ENCODE results near the gene RARRES2. TPM values are rescaled to one million over a fixed set of nuclear protein-coding genes. Genes with fewer than 3 reads are reported as not detected.

RARRES2 gene
- polyA plus RNA-seq, 1 of the 3 experiments (the other 2 are of a cell fraction): 0.43 TPM

DNA sequence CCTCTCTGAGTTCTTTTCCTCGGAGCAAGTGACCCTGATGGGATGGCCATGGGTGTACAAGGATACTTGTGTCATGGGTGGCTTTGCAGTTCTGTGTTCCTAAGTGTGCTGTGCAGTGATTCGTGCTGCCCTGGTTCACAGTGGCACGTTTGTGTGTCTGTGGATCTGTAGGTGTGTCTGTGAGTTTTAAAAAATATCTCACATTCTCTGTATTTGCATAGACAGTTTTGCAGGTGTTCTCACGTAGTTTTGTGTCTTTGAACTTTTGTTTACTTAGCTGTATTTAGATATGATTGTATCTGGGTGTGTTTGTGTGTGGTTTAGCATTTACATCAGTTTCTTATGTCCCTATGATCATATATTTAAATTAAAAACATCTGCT lies 41.4 kb upstream of the RARRES2 start:
- CTCF ChIA-PET: interaction anchor here (1.0 kb wide), 1 partner anchor 19 kb away, joined by 3 read pairs; no protein-coding TSS in a partner anchor
- WGBS (ENCODE audit: low lambda C conversion rate): 67% methylated on average over 4 of the region's 4 CpGs
- H3K27me3 ChIP-seq (ENCODE audit: insufficient read depth): no peaks in the 10 kb centered on the region
- peaks cover 0 to 65% of the 10 kb centered on the region in 2 experiments; a peak in 2 of 4 replicates for H3K4me1 ChIP-seq (ENCODE audit: control insufficient read depth in 1 of 2, insufficient read depth in 2 of 2, low read depth in 1 of 2, low read length in 1 of 2)
- peaks cover 7% of the 10 kb centered on the region for H3F3A ChIP-seq (replicated peaks; ENCODE audit: insufficient read depth)
- peaks cover 44% of the 10 kb centered on the region; the same call in 1 of the 2 replicates for H3K79me2 ChIP-seq (ENCODE audit: insufficient read depth)
- H3K9me2 ChIP-seq: no peaks in the 10 kb centered on the region
- no peak overlapping the region for H3K9ac ChIP-seq
- H2AFZ ChIP-seq (ENCODE audit: low read depth): no peak overlapping the region
- TF ChIP-seq, protein P1, sequence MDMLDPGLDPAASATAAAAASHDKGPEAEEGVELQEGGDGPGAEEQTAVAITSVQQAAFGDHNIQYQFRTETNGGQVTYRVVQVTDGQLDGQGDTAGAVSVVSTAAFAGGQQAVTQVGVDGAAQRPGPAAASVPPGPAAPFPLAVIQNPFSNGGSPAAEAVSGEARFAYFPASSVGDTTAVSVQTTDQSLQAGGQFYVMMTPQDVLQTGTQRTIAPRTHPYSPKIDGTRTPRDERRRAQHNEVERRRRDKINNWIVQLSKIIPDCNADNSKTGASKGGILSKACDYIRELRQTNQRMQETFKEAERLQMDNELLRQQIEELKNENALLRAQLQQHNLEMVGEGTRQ (IDR thresholded peaks at IDR 0.05; ENCODE audit: borderline replicate concordance, low read depth, low read length): no peak
- no peak for TF ChIP-seq TAF1 (IDR thresholded peaks at IDR 0.05; ENCODE audit: borderline replicate concordance, low read depth, low read length)
- TF ChIP-seq JUND (IDR thresholded peaks at IDR 0.05): no peak
- TF ChIP-seq CTCF (IDR thresholded peaks at IDR 0.05): no peak
- no peak for TF ChIP-seq EP300 (IDR thresholded peaks at IDR 0.05; ENCODE audit: borderline replicate concordance in 1 of 2, low read depth in 1 of 2, low read length in 1 of 2)
- TF ChIP-seq EZH2phosphoT487 (IDR thresholded peaks at IDR 0.05; ENCODE audit: borderline replicate concordance, low read depth): no peak
- no peak for TF ChIP-seq YY1 (IDR thresholded peaks at IDR 0.05; ENCODE audit: low read depth)
- TF ChIP-seq TCF12 (IDR thresholded peaks at IDR 0.05): peak; percentile 38; the same call in 1 of the 2 replicates
- no peak overlapping the region; a peak in 1 of 4 replicates for H3K27ac ChIP-seq (ENCODE audit: low read depth in 2 of 2, low read length in 1 of 2)
- H3K4me3 ChIP-seq (ENCODE audit: low read depth in 2 of 2, low read length in 1 of 2): no peak overlapping the region
- no peak for DNase-seq
- POLR2A ChIA-PET: no interaction called here
- peaks cover 0 to under 1% of the 10 kb centered on the region in 2 experiments for H3K36me3 ChIP-seq (replicated peaks in 1 of 2; ENCODE audit: control insufficient read depth in 1 of 2, insufficient read depth in 2 of 2, low read length in 1 of 2)
- H3K4me2 ChIP-seq: no peak overlapping the region
- peaks cover 8% of the 10 kb centered on the region; the same call in 1 of the 2 replicates for H4K20me1 ChIP-seq (ENCODE audit: insufficient read depth)
- H3K9me3 ChIP-seq: no peaks in the 10 kb centered on the region

DNA sequence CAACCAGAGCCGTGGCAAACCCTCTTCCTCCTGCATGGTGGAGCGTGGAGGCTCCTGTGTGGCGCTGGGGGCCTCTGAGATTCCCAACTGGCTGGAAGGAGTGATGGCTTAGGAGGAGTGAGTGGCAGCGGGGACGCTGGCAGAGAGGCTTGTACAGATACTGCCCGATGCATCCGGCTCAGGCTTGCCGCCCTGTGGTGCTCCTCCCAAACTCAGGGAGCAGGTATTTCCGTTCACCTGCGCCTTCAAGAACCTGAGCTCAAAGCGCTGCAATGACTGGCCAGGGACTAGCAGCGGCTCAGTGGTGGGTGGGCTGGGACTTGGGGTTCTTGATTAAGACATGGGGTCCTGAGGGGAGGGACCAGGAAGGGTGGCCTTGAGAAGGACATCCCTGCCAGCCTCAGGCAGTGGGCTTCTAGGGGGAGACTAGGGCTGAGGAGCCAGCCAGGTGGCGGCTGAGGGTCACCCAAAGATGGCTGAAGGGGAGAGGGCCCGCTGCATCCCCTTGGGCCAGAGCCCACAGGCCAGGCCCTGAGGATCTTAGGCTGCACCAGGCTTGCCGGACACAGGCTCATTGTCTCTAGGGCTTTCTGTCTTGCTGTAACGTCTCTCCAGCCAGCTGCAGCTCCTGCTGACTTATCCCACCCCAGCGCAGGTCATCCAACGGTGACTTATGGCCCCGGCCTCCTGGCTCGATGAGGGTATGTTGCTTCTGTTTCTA lies 40.9 kb upstream of the RARRES2 start:
- ChIA-PET POLR2A (no interaction called here), CTCF (no interaction called here)
- no peaks in the 10 kb centered on the region for H3K27me3 ChIP-seq (ENCODE audit: insufficient read depth)
- peaks cover 44% of the 10 kb centered on the region; the same call in 1 of the 2 replicates for H3K79me2 ChIP-seq (ENCODE audit: insufficient read depth)
- H3K4me2 ChIP-seq: no peak overlapping the region
- no peak overlapping the region for H2AFZ ChIP-seq (ENCODE audit: low read depth)
- no peak overlapping the region; a peak in 1 of 4 replicates for H3K27ac ChIP-seq (ENCODE audit: low read depth in 2 of 2, low read length in 1 of 2)
- no peaks in the 10 kb centered on the region for H3K9me2 ChIP-seq
- peaks cover 13% of the 10 kb centered on the region for H3F3A ChIP-seq (replicated peaks; ENCODE audit: insufficient read depth)
- no peak overlapping the region for H3K4me3 ChIP-seq (ENCODE audit: low read depth in 2 of 2, low read length in 1 of 2)
- H4K20me1 ChIP-seq (ENCODE audit: insufficient read depth): peaks cover 8% of the 10 kb centered on the region; the same call in 1 of the 2 replicates
- DNase-seq: no peak
- 96% methylated on average over 18 of the region's 20 CpGs for WGBS (ENCODE audit: low lambda C conversion rate)
- no peaks in the 10 kb centered on the region for H3K36me3 ChIP-seq (replicated peaks in 1 of 2; ENCODE audit: control insufficient read depth in 1 of 2, insufficient read depth in 2 of 2, low read length in 1 of 2)
- peaks cover 0 to 65% of the 10 kb centered on the region in 2 experiments; a peak in 2 of 4 replicates for H3K4me1 ChIP-seq (ENCODE audit: control insufficient read depth in 1 of 2, insufficient read depth in 2 of 2, low read depth in 1 of 2, low read length in 1 of 2)
- H3K9me3 ChIP-seq: no peaks in the 10 kb centered on the region
- H3K9ac ChIP-seq: no peak overlapping the region
- no peak for TF ChIP-seq SMC3 (IDR thresholded peaks at IDR 0.05; ENCODE audit: low read depth, low read length)
- TF ChIP-seq CHD2 (IDR thresholded peaks at IDR 0.05; ENCODE audit: low read length, partially characterized antibody): no peak
- no peak for TF ChIP-seq TCF12 (IDR thresholded peaks at IDR 0.05)
- TF ChIP-seq TEAD4 (IDR thresholded peaks at IDR 0.05; ENCODE audit: borderline replicate concordance, insufficient read depth): no peak
- no peak for TF ChIP-seq NRF1 (IDR thresholded peaks at IDR 0.05; ENCODE audit: low read depth, low read length)
- no peak for TF ChIP-seq TAF1 (IDR thresholded peaks at IDR 0.05; ENCODE audit: borderline replicate concordance, low read depth, low read length)
- TF ChIP-seq POLR2AphosphoS5 (IDR thresholded peaks at IDR 0.05; ENCODE audit: low read depth, low read length): no peak
- no peak for TF ChIP-seq EP300 (IDR thresholded peaks at IDR 0.05; ENCODE audit: borderline replicate concordance in 1 of 2, low read depth in 1 of 2, low read length in 1 of 2)
- no peak for TF ChIP-seq NFIC (IDR thresholded peaks at IDR 0.05; ENCODE audit: borderline replicate concordance)
- TF ChIP-seq CTCF (IDR thresholded peaks at IDR 0.05): no peak
- TF ChIP-seq, protein P2, sequence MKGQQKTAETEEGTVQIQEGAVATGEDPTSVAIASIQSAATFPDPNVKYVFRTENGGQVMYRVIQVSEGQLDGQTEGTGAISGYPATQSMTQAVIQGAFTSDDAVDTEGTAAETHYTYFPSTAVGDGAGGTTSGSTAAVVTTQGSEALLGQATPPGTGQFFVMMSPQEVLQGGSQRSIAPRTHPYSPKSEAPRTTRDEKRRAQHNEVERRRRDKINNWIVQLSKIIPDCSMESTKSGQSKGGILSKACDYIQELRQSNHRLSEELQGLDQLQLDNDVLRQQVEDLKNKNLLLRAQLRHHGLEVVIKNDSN (IDR thresholded peaks at IDR 0.05; ENCODE audit: borderline replicate concordance, low read depth): no peak
- no peak for TF ChIP-seq FOXM1 (IDR thresholded peaks at IDR 0.05; ENCODE audit: low read depth)
- TF ChIP-seq EZH2phosphoT487 (IDR thresholded peaks at IDR 0.05; ENCODE audit: borderline replicate concordance, low read depth): no peak
- no peak for TF ChIP-seq SIN3A (IDR thresholded peaks at IDR 0.05; ENCODE audit: borderline replicate concordance, low read depth, low read length)

Measured in SK-N-SH (cell line).